ENCODE results near the gene DGCR8. TPM values are rescaled to one million over a fixed set of nuclear protein-coding genes. Genes with fewer than 3 reads are reported as not detected.
"Not testable (repeated sequence)": the region's sequence is repeated elsewhere in the genome, so short reads cannot be mapped to it uniquely, and the experiment has no call there.

DGCR8 gene
- polyA plus RNA-seq, 3 donors, result 48.3 to 60.3 (median 59.2) TPM

DNA sequence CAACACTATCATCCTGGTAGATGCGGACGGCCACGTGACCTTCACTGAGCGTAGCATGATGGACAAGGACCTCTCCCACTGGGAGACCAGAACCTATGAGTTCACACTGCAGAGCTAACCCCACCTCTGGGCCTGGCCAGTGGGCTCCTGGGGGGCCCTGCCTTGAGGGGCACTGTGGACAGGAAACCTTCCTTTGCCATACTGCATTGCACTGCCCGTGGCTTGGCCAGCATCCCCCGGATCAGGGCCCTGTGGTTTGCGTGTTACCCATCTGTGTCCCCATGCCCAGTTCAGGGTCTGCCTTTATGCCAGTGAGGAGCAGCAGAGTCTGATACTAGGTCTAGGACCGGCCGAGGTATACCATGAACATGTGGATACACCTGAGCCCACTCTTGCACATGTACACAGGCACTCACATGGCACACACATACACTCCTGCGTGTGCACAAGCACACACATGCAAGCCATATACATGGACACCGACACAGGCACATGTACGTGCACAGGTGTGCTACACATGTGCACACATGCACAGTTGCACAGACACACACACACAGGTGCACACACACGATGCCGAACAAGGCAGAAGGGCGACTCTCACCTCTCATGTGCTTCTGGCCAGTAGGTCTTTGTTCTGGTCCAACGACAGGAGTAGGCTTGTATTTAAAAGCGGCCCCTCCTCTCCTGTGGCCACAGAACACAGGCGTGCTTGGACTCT, 15.3 kb upstream of the DGCR8 start:
- no peak for DNase-seq

DNA sequence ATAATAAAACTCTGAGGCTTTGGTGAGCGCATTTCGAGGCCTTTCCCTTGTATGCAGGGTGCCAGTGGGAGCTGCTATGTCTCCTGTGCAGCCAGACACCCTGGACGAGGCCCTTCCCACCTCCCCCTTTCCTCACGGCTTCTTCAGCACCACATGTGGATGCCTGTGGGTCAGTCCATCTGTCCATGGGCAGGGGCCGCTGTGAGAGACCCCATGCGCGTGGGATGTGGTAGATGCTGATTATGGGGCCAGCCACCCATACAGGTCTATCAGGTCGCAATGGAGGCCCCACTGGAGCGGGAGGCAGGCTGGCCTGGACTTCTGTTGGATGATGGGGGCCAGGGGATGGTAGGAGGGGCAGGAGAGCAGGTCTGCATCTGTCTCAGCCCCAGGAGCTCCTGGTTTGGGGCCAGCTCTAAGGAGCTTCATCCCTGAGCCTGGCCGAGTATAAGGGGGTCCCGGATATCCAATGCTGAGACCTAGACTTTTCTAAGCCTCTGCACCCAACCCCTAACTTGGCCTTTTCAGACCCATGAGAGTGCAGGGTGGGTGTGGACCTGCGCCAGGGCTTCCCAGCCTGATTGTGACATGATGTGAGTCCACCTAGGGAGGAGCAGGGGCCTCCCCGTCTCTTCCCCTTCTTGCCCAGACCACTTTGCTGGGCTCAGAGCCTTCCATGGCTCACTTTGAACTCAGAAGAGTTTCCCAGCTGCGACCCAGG, 14.0 kb upstream of the DGCR8 start:
- no peak for DNase-seq

DNA sequence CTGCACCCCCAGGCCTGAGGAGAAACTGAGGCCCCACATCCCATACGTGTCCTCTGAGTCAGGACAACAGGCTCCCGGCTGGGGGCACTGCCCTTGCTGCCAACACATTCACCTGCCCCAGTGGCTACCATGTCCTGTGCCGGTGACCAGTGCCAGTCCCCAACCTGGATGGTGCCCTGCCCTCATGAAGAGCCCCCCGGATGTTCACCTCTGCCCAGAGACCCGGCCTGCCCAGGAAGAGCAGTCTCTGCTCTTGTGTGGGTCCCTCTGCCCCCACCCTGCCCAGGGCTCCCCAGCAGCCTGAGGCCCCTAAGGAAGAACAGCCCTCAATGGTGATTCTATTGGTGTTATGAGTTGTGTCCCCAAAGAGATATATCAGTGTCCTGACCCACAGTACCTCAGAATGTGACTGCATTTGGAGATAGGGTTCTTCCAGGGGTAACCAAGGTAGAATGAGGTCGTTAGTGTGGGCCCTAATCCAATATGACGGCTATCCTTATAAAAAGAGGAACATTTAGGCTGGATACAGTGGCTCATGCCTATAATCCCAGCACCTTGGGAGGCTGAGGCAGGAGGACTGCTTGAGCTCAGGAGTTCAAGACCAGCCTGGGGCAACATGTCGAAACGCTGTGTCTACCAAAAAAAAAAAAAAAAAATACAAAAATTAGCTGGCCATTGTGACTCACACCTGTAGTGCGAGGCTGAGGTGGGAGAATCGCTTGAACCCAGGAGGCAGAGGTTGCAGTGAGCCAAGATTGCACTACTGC, 13.2 kb upstream of the DGCR8 start:
- no peak for DNase-seq

DNA sequence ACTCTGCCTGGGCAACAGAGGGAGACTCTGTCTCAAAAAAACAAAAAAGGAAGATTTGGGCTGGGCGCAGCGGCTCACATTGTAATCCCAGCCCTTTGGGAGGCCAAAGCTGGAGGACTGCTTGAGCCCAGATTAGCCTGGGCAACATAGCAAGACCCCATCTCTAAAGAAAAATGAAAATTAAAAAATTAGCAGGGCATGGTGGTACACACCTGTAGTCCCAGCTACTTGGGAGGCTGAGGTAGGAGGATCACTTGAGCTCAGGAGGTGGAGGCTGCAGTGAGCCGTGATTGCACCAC, 12.7 kb upstream of the DGCR8 start:
- not testable (repeated sequence) for DNase-seq

DNA sequence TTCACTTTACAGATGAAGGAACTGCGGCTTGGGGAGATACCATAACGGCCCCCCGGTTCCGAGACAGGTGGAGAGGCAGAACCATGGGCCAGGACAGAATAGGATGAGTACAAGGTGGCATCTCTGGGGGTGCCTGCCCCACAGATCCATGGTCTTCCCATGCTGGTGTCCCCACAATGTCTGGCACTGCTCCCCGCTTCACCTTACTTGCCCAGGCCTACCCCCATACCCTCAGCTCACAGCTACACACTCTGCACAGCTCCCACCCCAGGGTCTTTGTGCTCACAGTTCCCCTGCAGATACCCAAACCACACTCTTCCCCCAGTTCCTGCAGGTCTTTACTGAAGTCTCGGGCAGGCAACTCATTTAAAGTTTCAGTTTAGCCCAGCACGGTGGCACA, 11.4 kb upstream of the DGCR8 start:
- no peak for DNase-seq

DNA sequence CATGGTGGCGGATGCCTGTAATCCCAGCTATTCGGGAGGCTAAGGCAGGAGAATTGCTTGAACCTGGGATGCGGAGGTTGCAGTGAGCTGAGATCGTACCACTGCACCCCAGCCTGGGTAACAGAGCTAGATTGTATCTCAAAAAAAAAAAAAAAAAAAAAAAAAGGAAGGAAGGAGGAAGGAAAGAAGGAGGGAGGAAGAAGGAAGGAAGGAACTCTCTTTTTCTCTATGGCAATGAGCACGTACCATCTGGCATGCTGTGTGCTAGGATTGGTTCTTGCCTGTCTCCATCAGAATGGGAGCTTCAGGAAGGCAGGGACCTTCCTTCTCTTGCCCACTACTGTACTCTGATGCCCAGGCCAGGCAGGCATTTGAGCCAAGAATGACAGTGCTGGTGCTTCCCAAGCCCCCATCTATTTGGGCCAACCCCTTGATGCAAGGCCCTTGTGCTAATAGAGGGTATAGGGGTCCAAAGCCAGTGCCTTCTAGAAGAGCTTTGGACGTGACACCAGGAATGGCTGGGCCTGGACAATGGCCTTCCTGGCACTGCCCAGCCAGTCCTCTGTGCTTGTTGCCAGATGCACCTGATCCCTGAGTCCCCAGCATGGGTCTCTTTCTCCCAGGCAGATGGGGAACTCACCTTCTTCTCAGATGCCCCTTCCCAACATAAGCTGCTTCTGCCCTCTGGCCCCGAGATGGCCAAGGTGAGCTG, 10.6 kb upstream of the DGCR8 start:
- DNase-seq, result no peak

DNA sequence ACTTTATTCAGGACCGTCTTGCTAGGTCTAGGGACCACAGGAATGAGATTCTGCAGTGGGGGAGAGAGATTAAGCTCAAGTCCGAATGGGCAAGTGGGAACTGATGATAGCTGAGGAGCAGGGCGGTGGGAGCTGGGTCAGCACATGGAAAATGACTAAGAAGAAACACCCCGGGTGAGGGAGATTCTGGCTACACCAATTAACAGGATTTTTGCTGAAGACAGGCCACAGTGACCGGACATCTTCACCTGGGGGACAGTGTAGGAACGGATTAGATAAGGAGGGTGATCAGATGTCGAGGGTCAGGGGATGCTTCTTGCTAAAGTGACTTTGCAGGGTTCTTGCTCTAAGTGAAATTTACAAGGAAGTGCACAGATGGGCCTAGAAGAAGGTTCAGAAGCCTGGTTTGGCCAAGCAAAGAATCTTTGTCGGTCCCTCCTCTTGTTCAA, 8.5 kb upstream of the DGCR8 start:
- no peak for DNase-seq

DNA sequence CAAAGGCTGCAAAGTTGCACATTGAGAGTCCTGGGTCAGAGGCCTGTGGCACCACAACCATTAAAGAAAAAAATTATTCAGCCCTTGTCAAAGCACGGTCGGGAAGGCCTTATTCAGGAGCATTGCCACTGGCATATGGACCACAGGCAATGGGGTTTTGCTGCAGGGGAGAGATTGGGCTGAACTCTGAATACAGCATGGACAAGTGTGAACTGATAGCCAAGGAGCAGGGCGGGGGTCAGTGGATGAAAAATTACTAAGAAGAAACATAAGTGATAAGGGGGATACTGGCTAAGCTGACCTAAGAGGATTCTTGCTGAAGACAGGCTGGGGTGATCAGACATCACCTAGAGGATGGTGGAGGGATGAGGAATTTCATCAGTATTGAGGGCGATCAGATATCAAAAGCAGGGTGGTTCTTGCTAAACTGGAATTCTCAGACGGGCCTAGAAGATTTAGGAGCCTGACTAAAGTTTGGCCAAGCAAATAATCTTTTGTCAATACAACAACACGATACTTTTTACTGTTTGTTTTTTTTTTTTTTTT, 3.3 kb upstream of the DGCR8 start:
- DNase-seq, result no peak

DNA sequence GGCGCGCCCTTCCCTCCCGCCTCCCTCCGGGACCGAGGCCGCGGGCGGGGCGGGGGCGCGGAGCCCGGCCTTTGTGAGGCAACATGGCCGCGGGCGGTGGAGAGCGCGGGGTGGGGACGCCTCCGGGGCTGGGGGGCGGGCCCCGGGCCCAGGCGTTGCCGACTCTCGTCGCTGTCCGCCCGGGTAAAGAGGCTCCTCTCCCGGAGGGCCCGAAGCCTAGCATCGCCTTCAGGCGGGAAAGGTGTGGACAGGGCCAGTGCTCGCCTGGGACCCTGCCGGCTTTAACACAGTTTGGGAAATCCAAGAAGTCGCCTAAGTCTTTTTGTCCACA, 369 bp downstream of the DGCR8 start:
- peak; percentile 46 for DNase-seq

DNA sequence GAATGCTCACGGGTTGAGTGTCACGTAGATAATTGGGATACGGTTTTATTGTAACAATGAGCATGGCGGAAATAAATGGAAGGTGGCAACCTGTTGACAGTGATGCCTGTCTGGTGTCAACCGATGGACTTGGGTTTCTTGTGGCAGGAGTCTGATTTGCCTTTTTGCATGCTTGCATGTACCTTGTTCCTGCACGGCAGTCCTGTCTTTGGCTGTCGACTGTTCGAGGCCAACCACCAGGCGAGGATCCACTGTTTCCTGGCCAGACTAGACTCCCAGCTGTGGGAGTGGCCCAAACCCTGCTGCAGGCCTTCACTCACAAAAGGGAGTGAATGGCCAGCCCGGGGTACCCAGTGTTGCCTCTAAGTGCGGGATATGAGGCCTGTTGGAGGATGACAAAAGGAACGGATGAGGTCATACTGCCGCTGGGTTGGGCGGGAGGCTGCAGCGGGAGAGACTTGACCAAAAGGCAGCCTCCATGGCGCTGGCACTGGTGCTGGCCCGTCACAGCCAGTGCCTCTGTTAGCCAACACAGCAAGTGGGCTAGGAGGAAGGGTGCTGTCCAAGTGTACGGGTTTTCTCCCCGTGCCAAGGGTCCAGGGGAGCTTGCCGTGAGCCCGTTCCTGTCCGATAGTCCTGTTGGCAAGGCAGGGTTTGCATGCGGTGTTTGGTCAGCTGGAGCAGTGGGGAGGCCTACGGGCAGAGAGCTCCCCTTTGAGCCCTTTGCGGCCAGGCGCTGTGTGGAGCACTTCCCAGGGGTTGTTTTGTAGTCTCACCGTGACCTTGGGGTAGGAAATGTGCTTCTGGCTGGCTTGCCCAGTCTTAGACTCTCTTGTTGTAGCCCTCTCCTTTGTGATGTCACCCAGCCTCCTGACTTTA, 974 bp downstream of the DGCR8 start:
- peak; percentile 48 for DNase-seq

DNA sequence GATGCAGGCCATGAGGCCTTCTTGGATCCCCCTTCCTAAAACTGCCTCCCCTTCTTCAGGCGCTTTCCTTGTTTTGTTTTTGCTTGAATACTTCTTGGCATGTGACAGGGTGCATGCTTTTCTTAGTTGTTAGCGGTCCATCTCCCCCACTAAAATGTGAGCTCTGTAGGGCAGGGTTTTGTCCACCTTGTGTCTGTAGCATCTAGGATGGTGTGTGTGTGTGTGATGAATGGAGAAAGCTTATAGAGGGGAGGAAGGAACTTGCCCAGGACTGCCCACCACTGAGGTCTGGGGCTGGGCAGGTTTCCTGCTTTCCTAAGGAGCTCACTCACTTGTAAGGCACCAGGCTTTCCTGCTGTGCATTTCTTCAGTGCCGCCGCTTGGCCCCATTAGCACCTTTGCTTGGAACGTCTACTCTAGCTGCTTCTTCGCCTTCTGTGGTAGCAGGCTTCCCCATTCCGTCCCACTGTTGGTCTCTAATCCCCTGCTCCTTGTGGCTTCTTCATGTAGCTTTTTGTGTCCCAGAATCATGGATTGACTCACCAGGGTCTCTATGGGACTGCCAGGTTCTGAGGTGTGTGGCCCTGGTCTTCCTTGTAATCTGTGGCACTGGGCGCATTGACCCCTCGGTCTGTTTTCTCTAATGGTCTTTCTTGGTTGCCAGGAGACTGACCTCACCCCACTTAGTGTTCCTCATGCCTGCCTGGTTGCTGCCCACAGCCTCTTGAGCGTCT, 3.3 kb downstream of the DGCR8 start:
- DNase-seq, result no peak

DNA sequence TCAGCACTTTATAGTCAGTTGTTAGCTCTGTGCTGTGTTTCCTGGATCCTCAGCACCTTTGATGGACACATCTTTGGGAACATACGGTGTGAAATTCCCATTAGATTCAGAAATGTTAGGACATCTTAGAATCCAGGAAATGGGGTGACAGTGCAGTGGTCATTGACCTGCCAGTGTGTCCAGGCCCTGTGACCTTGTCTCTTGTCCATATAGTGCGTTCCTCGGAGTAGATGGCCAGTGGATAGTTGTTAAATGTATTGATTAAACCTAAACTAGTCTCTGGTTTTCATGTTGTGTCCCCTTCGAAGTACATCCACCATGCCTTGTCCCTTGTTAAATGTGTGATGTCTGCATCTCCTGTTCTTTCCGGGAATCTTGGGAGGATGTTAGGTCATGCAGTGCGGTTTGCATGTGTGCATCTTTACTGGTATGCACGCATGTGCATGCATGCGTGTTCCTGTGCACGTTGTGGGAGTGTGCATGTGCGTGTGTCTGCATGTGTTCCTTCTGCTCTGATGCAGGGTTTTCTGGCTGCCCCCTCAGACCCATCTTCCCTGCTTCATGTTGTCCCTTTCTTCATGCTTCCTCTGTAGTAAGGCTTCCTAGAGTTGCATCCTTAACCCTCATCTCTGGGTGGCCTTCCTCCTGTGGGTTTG, 4.0 kb downstream of the DGCR8 start:
- DNase-seq, result no peak

DNA sequence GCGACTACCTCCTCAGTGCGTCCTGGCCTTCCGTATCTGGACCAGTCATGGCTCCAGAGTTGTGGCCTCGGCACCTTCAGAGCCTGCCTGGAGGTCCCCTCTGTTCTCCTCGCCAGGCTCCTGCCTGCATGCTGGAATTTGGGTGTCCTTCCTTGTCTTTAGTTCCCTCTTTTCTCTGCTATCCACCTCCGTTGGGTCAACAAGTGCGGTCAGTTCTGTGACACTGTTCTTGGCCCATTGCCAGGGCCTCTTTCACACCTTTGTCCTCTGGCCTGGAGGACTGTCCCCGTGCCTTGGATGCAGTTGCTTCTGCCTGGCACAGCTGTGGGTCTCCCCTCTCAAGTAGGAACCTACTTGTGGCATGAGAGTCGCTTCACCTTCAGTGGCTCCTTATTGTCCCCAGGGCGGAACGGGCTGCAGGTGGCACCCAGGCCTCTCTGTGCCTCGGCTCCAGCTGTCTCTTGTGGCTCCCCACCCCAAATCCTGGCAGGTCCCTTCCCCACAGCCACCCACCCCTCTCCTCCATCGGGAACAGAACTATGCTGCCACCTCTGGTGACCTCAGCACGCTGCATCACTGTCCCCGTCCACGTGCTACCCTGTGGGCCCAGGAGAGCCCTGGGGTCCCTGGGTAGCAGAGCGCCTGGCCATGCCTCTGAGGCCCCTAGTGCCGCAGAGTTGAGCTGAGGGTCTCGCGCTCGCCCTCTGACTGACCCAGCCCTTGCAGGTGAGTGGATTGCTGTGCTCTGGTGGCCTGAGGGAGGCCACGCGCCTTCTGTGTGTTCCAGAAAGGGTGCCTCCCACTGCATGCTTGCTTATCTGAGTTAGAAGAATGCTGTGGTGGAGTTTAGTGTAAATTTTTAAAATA, 4.7 kb downstream of the DGCR8 start:
- DNase-seq, result no peak

DNA sequence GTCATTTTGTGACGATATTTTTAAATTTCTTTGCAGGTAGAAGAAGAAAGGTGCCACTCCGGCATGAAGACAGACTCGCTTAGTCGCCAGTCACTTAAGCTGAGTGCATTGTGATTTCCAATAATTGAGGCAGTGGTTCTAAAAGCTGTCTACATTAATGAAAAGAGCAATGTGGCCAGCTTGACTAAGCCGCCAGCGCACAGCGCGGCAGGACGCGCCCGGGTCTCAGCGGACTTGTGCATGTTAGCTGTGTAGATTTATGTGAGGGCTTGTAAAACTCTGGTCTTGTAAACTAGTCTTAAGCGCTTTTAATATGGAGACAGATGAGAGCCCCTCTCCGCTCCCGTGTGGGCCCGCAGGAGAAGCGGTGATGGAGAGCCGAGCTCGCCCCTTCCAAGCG, 5.6 kb downstream of the DGCR8 start:
- no peak for DNase-seq

DNA sequence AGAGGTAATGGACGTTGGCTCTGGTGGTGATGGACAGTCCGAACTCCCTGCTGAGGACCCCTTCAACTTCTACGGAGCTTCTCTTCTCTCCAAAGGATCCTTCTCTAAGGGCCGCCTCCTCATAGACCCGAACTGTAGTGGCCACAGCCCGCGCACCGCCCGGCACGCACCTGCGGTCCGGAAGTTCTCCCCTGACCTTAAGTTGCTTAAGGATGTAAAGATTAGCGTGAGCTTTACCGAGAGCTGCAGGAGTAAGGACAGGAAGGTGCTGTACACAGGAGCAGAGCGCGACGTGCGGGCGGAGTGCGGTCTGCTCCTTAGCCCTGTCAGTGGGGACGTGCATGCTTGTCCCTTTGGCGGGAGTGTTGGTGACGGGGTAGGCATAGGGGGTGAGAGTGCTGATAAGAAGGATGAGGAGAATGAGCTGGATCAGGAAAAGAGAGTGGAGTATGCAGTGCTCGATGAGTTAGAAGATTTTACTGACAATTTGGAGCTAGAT, 6.1 kb downstream of the DGCR8 start:
- no peak for DNase-seq

DNA sequence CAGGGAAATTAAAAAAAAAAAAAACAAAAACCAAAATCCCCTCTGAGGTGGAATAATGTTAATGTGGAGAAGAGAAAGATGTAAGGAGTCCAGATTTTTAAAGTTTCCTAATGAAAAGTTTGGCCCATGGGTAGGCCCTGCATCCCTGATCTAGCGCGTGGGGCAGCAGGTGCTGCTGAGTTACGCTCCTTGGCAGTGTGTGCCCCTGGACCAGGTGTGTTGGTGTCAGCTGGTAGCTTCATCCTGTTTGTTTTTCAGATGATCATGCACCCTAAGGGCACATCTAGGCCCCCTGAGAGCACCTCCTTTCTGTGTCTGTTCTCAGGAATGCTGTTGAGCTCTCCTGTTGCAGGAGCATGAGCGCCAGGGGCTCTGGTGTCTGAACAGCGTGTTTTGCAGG, 6.7 kb downstream of the DGCR8 start:
- no peak for DNase-seq

DNA sequence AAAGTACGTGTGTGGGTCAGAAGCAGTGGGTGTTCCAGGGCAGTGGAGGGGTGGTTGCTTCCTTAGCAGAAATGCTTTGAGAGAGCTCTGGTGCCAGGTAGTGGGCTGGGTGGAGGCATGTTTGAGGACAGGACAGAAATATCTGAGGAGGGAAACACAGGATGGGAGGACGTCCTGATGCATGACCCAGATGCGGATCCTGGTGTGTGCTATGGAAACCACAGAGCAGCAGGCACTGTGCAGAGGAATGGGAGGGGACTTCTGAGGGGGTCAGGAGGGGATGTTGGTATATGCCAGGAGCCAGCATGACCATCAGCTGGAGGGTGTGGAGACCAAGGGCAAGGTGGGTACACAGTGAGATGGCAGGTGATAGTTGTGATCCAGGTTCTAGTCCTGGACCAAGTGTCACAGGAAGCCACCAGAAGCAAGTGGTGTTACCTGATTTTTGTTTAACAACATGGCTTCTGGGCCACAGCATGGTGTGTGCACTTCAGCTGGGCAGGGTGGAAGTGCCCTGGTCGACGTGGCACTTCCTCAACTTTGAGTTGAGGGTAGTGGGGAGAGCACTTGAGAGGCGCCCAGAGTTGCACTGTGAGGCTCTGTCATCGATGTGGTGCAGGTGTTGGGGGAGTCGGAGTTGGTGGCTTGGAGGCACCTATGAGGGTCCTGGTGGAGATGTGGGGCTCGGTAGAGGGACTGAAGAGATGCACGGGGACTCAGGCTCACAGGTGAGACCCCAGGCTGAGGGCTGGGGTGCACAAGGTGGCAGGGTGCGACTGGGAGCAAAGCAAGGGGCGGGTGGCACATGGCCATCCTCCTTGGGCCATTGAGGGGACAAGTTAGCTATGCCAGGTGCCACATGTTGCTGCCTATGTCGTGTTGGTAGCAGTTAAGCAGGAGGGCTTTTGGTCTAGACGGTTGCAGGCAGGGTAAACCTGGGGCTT, 7.5 kb downstream of the DGCR8 start:
- DNase-seq, result no peak

DNA sequence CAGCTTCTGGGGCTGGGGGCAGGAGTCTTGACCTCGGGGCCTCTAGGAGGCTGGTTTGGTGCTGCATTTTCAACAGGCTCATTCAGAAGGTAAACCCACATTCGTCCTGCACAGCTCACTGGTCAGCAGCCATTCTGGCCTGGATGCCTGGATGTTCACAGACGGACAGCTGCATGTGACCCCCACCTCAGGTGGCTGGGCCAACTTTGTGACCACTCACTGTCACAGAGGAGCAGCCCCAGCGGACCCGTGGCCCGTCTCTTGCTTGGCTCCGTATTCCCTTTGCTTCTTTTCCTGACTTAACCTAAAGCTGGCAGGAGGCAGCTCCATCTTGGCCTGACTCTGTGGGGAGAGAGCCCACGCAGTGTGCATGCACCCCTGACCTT, 8.2 kb downstream of the DGCR8 start:
- DNase-seq, result no peak

Measured in renal pelvis (tissue), 4 donors.